SK-MEL-5 (cell line): ENCODE measurements around the gene PHF3. TPM values are rescaled to one million over a fixed set of nuclear protein-coding genes. Genes with fewer than 3 reads are reported as not detected.

Experiments used
- DNase-seq: peaks from one replicate; pipeline ENCODE4 v3.0.0-alpha.2; 2016; ENCODE audit warnings: low read depth, low spot score
- in situ Hi-C: cut with HindIII; loops from 2 replicates; pipeline ENCODE4 v1.10.0; 2016; ENCODE audit warnings: low sequenced_read_pairs, high pct_unique_total_duplicates, low pct_unique_long_range_greater_than_20kb
- total RNA-seq: library from RNA; depleted of rRNA; stranded (reverse); fragments of >200 nt; shearing (Covaris generic); gene quantifications from 2 replicates; pipeline ENCODE4 v1.2.3, GENCODE V29; 2014

The PHF3 gene
- total RNA-seq, 1 experiment from 2014 or later: 43.9 TPM

GRCh38 chr6:63676412-63677114 is 41.0 kb downstream of the PHF3 start:
- in situ Hi-C loops: no loop called here
- DNase-seq: no peak

- in situ Hi-C loops: no loop called here
- no peak for DNase-seq
These were observed 41.7 kb downstream of the PHF3 start for GRCh38 chr6:63677282-63677681.

GRCh38 chr6:63683071-63683603 is 47.5 kb downstream of the PHF3 start:
- no peak for DNase-seq
- in situ Hi-C loops: no loop called here

GRCh38 chr6:63685446-63686379 is 50.1 kb downstream of the PHF3 start:
- in situ Hi-C loops: no loop called here
- no peak for DNase-seq

- in situ Hi-C loops: no loop called here
- peak; percentile 57 for DNase-seq
These were observed 53.8 kb downstream of the PHF3 start for GRCh38 chr6:63689421-63689820.

- in situ Hi-C loops: no loop called here
- DNase-seq: no peak
These were observed 54.6 kb downstream of the PHF3 start for GRCh38 chr6:63690221-63690620.

- in situ Hi-C loops: no loop called here
- no peak for DNase-seq
These were observed 70.1 kb downstream of the PHF3 start for GRCh38 chr6:63705707-63706106.

- no peak for DNase-seq
- in situ Hi-C loops: no loop called here
These were observed 71.0 kb downstream of the PHF3 start for GRCh38 chr6:63706630-63707029.

- DNase-seq: no peak
- in situ Hi-C loops: no loop called here
These were observed 73.0 kb downstream of the PHF3 start for GRCh38 chr6:63708631-63709030.

- no peak for DNase-seq
- in situ Hi-C loops: no loop called here
These were observed 73.5 kb downstream of the PHF3 start for GRCh38 chr6:63709148-63709547.

- in situ Hi-C loops: no loop called here
- DNase-seq: no peak
These were observed 77.7 kb downstream of the PHF3 start for GRCh38 chr6:63713332-63713731.

GRCh38 chr6:63714091-63714490 is 78.5 kb downstream of the PHF3 start:
- DNase-seq: no peak
- in situ Hi-C loops: no loop called here

GRCh38 chr6:63716169-63716568 is 80.6 kb downstream of the PHF3 start:
- in situ Hi-C loops: no loop called here
- no peak for DNase-seq

GRCh38 chr6:63721181-63721580 is 85.6 kb downstream of the PHF3 start:
- in situ Hi-C loops: no loop called here

GRCh38 chr6:63724721-63725120 is 89.1 kb downstream of the PHF3 start:
- no peak for DNase-seq
- in situ Hi-C loops: no loop called here

More at GRCh38 chr6:63721181-63721580, 85.6 kb downstream of the PHF3 start:
- no peak for DNase-seq

GRCh38 chr6:63730311-63730710 is 94.7 kb downstream of the PHF3 start:
- in situ Hi-C loops: no loop called here
- no peak for DNase-seq

- in situ Hi-C loops: no loop called here
- no peak for DNase-seq
These were observed 96.3 kb downstream of the PHF3 start for GRCh38 chr6:63731930-63732329.

GRCh38 chr6:63732336-63732735 is 96.7 kb downstream of the PHF3 start:
- in situ Hi-C loops: no loop called here
- no peak for DNase-seq

GRCh38 chr6:63734923-63735322 is 99.3 kb downstream of the PHF3 start:
- in situ Hi-C loops: no loop called here
- DNase-seq: no peak
